IMR-90 (cell line): ENCODE data around the gene NAA80. TPM values are rescaled to one million over a fixed set of nuclear protein-coding genes. Genes with fewer than 3 reads are reported as not detected.

Source experiments
- ATAC-seq: fragments of 200-7000 bp; cut with Tn5 transposase; 2 replicates; pipeline ENCODE4 v1.9.1; 2020; ENCODE audit warnings: low read depth, mild to moderate bottlenecking, moderate library complexity
- BruUV-seq: library from RNA; stranded (reverse); fragments of 400-500 nt; replicated peaks from 2 replicates; lab custom pipeline; 2021; lab: Mats Ljungman, UMichigan
- CTCF ChIA-PET: fragments of 300-600 bp; formaldehyde crosslinking; extraction: SDS; loops from one replicate; lab custom pipeline; 2021; ENCODE audit warnings: antibody characterized with exemption; lab: Yijun Ruan, JAX
- POLR2A ChIA-PET: fragments of 300-600 bp; sonication (Branson Sonifier 250); formaldehyde crosslinking; loops from one replicate; lab custom pipeline; 2022; ENCODE audit warnings: antibody characterized with exemption; ENCODE audit not compliant: unreplicated experiment; lab: Charles Lee
- DNase-seq: peaks from one replicate; pipeline ENCODE4 v3.0.0; 2013
- H2AFZ ChIP-seq: replicated peaks from 2 replicates; pipeline ENCODE3; 2013; ENCODE audit warnings: low read length, mild to moderate bottlenecking; ENCODE audit not compliant: poor library complexity
- H2AK5ac ChIP-seq: 2 replicates; pipeline ENCODE4 v1.6.1; 2013; ENCODE audit warnings: low read depth, low read length, inconsistent platforms
- H2AK9ac ChIP-seq: replicated peaks from 2 replicates; pipeline ENCODE3; 2013; ENCODE audit warnings: mild to moderate bottlenecking, low read depth, low read length, moderate library complexity; ENCODE audit not compliant: poor library complexity
- H2BK120ac ChIP-seq: 2 replicates; pipeline ENCODE4 v1.6.1; 2013; ENCODE audit warnings: low read depth, low read length, inconsistent platforms
- H2BK15ac ChIP-seq: 3 replicates; pipeline ENCODE4 v1.6.1; 2013; ENCODE audit warnings: low read depth, low read length, inconsistent platforms
- H2BK20ac ChIP-seq: 2 replicates; pipeline ENCODE4 v1.6.1; 2013; ENCODE audit warnings: low read depth, mild to moderate bottlenecking, inconsistent platforms, low read length, moderate library complexity
- H2BK5ac ChIP-seq: 2 replicates; pipeline ENCODE4 v1.6.1; 2013; ENCODE audit warnings: mild to moderate bottlenecking, low read depth, low read length, inconsistent platforms; ENCODE audit not compliant: poor library complexity, severe bottlenecking
- H3K14ac ChIP-seq: replicated peaks from 2 replicates; pipeline ENCODE4 v1.6.1; 2013; ENCODE audit warnings: low read depth, low read length, inconsistent platforms
- H3K18ac ChIP-seq: 2 replicates; pipeline ENCODE4 v1.6.1; 2013; ENCODE audit warnings: low read depth, low read length, control low read depth
- H3K23ac ChIP-seq: 2 replicates; pipeline ENCODE4 v1.6.1; 2013; ENCODE audit warnings: low read depth, low read length, inconsistent platforms
- H3K27ac ChIP-seq: 2 replicates; pipeline ENCODE4 v1.5.1; 2013; ENCODE audit warnings: mild to moderate bottlenecking, control low read depth, low read length; ENCODE audit not compliant: insufficient read depth
- H3K27me3 ChIP-seq: 2 replicates; pipeline ENCODE4 v1.6.1; 2013; ENCODE audit warnings: low read length; ENCODE audit not compliant: control insufficient read depth, insufficient read depth
- H3K36me3 ChIP-seq: 2 replicates; pipeline ENCODE4 v1.6.1; 2013; ENCODE audit warnings: low read length, mixed read lengths; ENCODE audit not compliant: control insufficient read depth, insufficient read depth
- H3K4ac ChIP-seq: 2 replicates; pipeline ENCODE4 v1.6.1; 2013; ENCODE audit warnings: low read depth, low read length, inconsistent platforms
- H3K4me1 ChIP-seq: 2 replicates; pipeline ENCODE4 v1.6.1; 2013; ENCODE audit warnings: low read length, mixed read lengths; ENCODE audit not compliant: control insufficient read depth, insufficient read depth
- H3K4me2 ChIP-seq: 2 replicates; pipeline ENCODE4 v1.6.1; 2013; ENCODE audit warnings: low read depth, mild to moderate bottlenecking, control low read depth, low read length, moderate library complexity
- H3K4me3 ChIP-seq: 2 replicates; pipeline ENCODE4 v1.5.1; 2013; ENCODE audit warnings: low read depth, mild to moderate bottlenecking, control low read depth, low read length, moderate library complexity; ENCODE audit not compliant: insufficient read depth
- H3K56ac ChIP-seq: 2 replicates; pipeline ENCODE4 v1.6.1; 2013; ENCODE audit warnings: low read length, inconsistent platforms; ENCODE audit not compliant: insufficient read depth; ENCODE audit errors: extremely low read depth
- H3K79me1 ChIP-seq, 2 experiments: 2 replicates each; pipeline ENCODE4 v1.6.1; 2013; ENCODE audit warnings: low read length in 2 of 2, inconsistent platforms in 1 of 2, low read depth in 1 of 2
- H3K9ac ChIP-seq: 2 replicates; pipeline ENCODE4 v1.6.1; 2013; ENCODE audit warnings: low read depth, low read length, control low read depth
- H3K9me1 ChIP-seq: 2 replicates; pipeline ENCODE4 v1.6.1; 2013; ENCODE audit warnings: low read length, inconsistent platforms; ENCODE audit not compliant: insufficient read depth
- H3K9me3 ChIP-seq: 2 replicates; pipeline ENCODE4 v1.6.1; 2013; ENCODE audit warnings: low read length; ENCODE audit not compliant: control insufficient read depth, insufficient read depth
- H4K20me1 ChIP-seq: 2 replicates; pipeline ENCODE4 v1.6.1; 2013; ENCODE audit warnings: low read length, inconsistent platforms; ENCODE audit not compliant: insufficient read depth
- H4K5ac ChIP-seq: 2 replicates; pipeline ENCODE4 v1.6.1; 2013; ENCODE audit warnings: mild to moderate bottlenecking, low read depth, low read length, control low read depth
- H4K8ac ChIP-seq, 2 experiments: 2 replicates each; pipeline ENCODE4 v1.6.1; 2013; ENCODE audit warnings: low read depth in 2 of 2, low read length in 2 of 2, control low read depth in 1 of 2, inconsistent platforms in 1 of 2
- H4K91ac ChIP-seq: 2 replicates; pipeline ENCODE4 v1.6.1; 2013; ENCODE audit warnings: low read depth, low read length, inconsistent platforms; ENCODE audit not compliant: insufficient read depth
- CTCF ChIP-seq: conservative IDR thresholded peaks from 2 replicates; pipeline ENCODE4 v1.5.1; 2012; ENCODE audit warnings: mild to moderate bottlenecking, low read depth, low read length, improper control_type of control experiment
- MXI1 ChIP-seq: IDR thresholded peaks from 2 replicates; pipeline ENCODE4 v1.6.1; 2012; ENCODE audit warnings: low read depth, mild to moderate bottlenecking, low read length, moderate library complexity, borderline replicate concordance
- SMC3 ChIP-seq: fragments of 150-350 bp; IDR thresholded peaks from 2 replicates; pipeline ENCODE4 v1.6.1; 2016; ENCODE audit warnings: low read depth, mild to moderate bottlenecking, antibody characterized with exemption, low read length, moderate library complexity
- WGBS, 2 experiments: methylation state at CpG; one replicate each; pipeline versions ENCODE4 v1.1.5 to v1.1.7; 2013; ENCODE audit warnings: missing lambda C conversion rate in 2 of 2; ENCODE audit not compliant: insufficient read length in 1 of 2; ENCODE audit errors: extremely low coverage in 2 of 2; 5-methylcytosine and 5-hydroxymethylcytosine counted together
- dilution Hi-C: fragments of 300-500 bp; cut with HindIII; formaldehyde crosslinking; loops from one replicate; pipeline ENCODE4 v1.14.3; 2018; ENCODE audit warnings: low sequenced_read_pairs; ENCODE audit not compliant: unreplicated experiment
- in situ Hi-C: fragments of 300-500 bp; cut with MboI; formaldehyde crosslinking; loops from 3 replicates; pipeline ENCODE4 v1.14.3; 2019; ENCODE audit warnings: low sequenced_read_pairs, inconsistent platforms, mixed read lengths
- intact Hi-C: fragments of 100-400 bp; cut with micrococcal nuclease; formaldehyde crosslinking; loops from 2 replicates; pipeline ENCODE4 v1.10.0; 2022
- polyA plus RNA-seq, 3 experiments: library from polyadenylated mRNA; depleted of rRNA; stranded (reverse); fragments of >200 nt; gene quantifications; 2 replicates each; pipeline ENCODE4 v1.2.3, GENCODE V29; 2012; ENCODE audit warnings: low replicate concordance in 1 of 3
- total RNA-seq: library from RNA; depleted of rRNA; stranded (reverse); fragments of >200 nt; gene quantifications from 2 replicates; pipeline ENCODE4 v1.2.3, GENCODE V29; 2012
- TF ChIP-seq, protein P1 (sequence below): fragments of 150-350 bp; IDR thresholded peaks from 2 replicates; pipeline ENCODE4 v1.6.1; 2017; ENCODE audit warnings: mild to moderate bottlenecking, antibody characterized with exemption, low read length, low read depth

The NAA80 gene
- total and polyA plus RNA-seq, 2 of the 4 experiments (the other 2 are of a cell fraction), result 5.0 to 14.4 TPM

DNA sequence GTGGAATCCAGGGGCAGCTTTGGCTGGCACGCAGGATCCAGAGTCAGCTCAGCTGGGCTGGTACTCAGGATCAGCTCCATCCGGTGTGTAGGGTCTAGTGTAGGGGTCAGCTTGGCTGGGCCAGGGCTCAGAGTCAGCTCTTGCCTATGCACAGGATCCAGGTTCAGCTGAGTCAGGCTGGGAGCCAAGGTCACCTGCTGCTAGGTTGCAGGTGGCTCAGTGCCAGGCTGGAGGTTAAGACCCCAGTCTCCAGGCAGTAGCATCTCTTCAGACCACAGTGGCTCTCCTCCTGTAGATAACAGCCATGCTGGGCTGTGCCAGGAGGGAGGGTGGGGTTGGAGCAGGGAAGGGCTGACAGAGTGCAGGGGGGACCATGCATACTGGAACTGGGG is 1.8 kb downstream of the NAA80 start:
- Histone ChIP-seq H3K56ac (no peak overlapping the region), H2AFZ (no peak overlapping the region), H2AK5ac (no peak overlapping the region), H2BK5ac (no peak overlapping the region), H3K27me3 (no peaks in the 10 kb centered on the region), H3K4me2 (no peak overlapping the region), H3K9me1 (peaks cover 17% of the 10 kb centered on the region), H2BK15ac (no peak overlapping the region), H4K91ac (no peak overlapping the region), H3K9me3 (no peaks in the 10 kb centered on the region), H3K9ac (no peak overlapping the region), H4K20me1 (no peaks in the 10 kb centered on the region), H3K27ac (no peak overlapping the region), H2AK9ac (peak overlapping the region; percentile 26), H2BK120ac (no peak overlapping the region), H3K23ac (no peak overlapping the region), H2BK20ac (no peak overlapping the region), H4K5ac (no peak overlapping the region), H3K18ac (no peak overlapping the region), H3K4me1 (peaks cover 17% of the 10 kb centered on the region), H4K8ac (no peak overlapping the region), H3K4me3 (no peak overlapping the region), H3K79me1 (peaks cover 13 to 31% of the 10 kb centered on the region in 2 experiments; a peak in 3 of 4 replicates), H3K36me3 (no peaks in the 10 kb centered on the region), H3K14ac (no peak overlapping the region), H3K4ac (no peak overlapping the region; the same call in 1 of the 2 replicates)
- intact Hi-C loops, result no loop called here
- no TSS peak for BruUV-seq
- ChIA-PET POLR2A (no interaction called here), CTCF (no interaction called here)
- dilution Hi-C loops, result no loop called here
- 85% methylated on average over 2 of the region's 2 CpGs; no CpG with 5 or more reads in 1 of the 2 experiments for WGBS, 2 experiments
- in situ Hi-C loops, result no loop called here
- TF ChIP-seq SMC3 (no peak), CTCF (no peak), MXI1 (no peak)
- TF ChIP-seq, protein P1, sequence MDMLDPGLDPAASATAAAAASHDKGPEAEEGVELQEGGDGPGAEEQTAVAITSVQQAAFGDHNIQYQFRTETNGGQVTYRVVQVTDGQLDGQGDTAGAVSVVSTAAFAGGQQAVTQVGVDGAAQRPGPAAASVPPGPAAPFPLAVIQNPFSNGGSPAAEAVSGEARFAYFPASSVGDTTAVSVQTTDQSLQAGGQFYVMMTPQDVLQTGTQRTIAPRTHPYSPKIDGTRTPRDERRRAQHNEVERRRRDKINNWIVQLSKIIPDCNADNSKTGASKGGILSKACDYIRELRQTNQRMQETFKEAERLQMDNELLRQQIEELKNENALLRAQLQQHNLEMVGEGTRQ, result no peak
- ATAC-seq (no peak), DNase-seq (no peak)
